HepG2 (cell line): Measurements from ENCODE around the gene IL13. TPM values are rescaled to one million over a fixed set of nuclear protein-coding genes. Genes with fewer than 3 reads are reported as not detected.

Source experiments
- ARNTL ChIP-seq: sonication (generic); formaldehyde crosslinking; IDR thresholded peaks from 2 replicates; pipeline ENCODE4 v1.4.0; 2020; ENCODE audit warnings: mild to moderate bottlenecking, missing genetic modification reagents
- BCL3 ChIP-seq: sonication (generic); formaldehyde crosslinking; IDR thresholded peaks from 2 replicates; pipeline ENCODE4 v1.5.1; 2020; ENCODE audit warnings: mild to moderate bottlenecking, missing genetic modification reagents, moderate library complexity
- FUBP1 ChIP-seq: sonication (generic); formaldehyde crosslinking; IDR thresholded peaks from 2 replicates; pipeline ENCODE4 v1.5.1; 2020; ENCODE audit warnings: missing genetic modification reagents, mild to moderate bottlenecking, borderline replicate concordance
- HMGA1 ChIP-seq: sonication (generic); formaldehyde crosslinking; conservative IDR thresholded peaks from 2 replicates; pipeline ENCODE4 v1.4.0; 2020; ENCODE audit warnings: missing genetic modification reagents
- MTA3 ChIP-seq: sonication (generic); formaldehyde crosslinking; IDR thresholded peaks from 2 replicates; pipeline ENCODE4 v1.4.0; 2020; ENCODE audit warnings: missing genetic modification reagents
- REST ChIP-seq, 2 experiments: IDR thresholded peaks; 2 replicates each; pipeline ENCODE4 v1.6.1; 2011 to 2012; ENCODE audit warnings: low read length in 2 of 2, borderline replicate concordance in 1 of 2, low read depth in 1 of 2, mild to moderate bottlenecking in 1 of 2, moderate library complexity in 1 of 2
- SMC3 ChIP-seq: IDR thresholded peaks from 2 replicates; pipeline ENCODE4 v1.6.1; 2011; ENCODE audit warnings: low read length, improper control_type of control experiment
- ZNF234 ChIP-seq: sonication (generic); formaldehyde crosslinking; conservative IDR thresholded peaks from 2 replicates; pipeline ENCODE4 v1.5.1; 2020; ENCODE audit warnings: mild to moderate bottlenecking, missing genetic modification reagents
- ZNF382 ChIP-seq: sonication (generic); formaldehyde crosslinking; IDR thresholded peaks from 2 replicates; pipeline ENCODE4 v1.5.0; 2020; ENCODE audit warnings: missing genetic modification reagents, mild to moderate bottlenecking, borderline replicate concordance
- ZNF430 ChIP-seq: sonication (generic); formaldehyde crosslinking; IDR thresholded peaks from 2 replicates; pipeline ENCODE4 v1.9.0; 2021; ENCODE audit warnings: mild to moderate bottlenecking, missing genetic modification reagents
- ZNF75D ChIP-seq: sonication (generic); formaldehyde crosslinking; IDR thresholded peaks from 2 replicates; pipeline ENCODE4 v1.8.1; 2023; ENCODE audit warnings: missing genetic modification reagents, mild to moderate bottlenecking, borderline replicate concordance
- ZNF768 ChIP-seq: sonication (generic); formaldehyde crosslinking; IDR thresholded peaks from 2 replicates; pipeline ENCODE4 v1.4.0; 2020; ENCODE audit warnings: missing genetic modification reagents
- polyA plus RNA-seq, 8 experiments: library from polyadenylated mRNA; depleted of rRNA in 3 of 8; stranded (reverse) in 7 of 8; unstranded in 1 of 8; fragments of >200 nt; fragmentation: Illumina TruSeq in 4 of 8; extraction: Trizol in 4 of 8; gene quantifications; 2 replicates each; pipeline versions ENCODE4 v1.2.1 to v1.2.3, GENCODE V29; 2011 to 2016; ENCODE audit warnings: low read depth in 4 of 8, missing spikeins in 1 of 8, mixed read lengths in 1 of 8; ENCODE audit not compliant: insufficient read depth in 1 of 8
- total RNA-seq, 5 experiments: library from RNA; depleted of rRNA; stranded (reverse); fragments of >200 nt; fragmentation: Illumina TruSeq; extraction: Trizol; gene quantifications; 2 replicates each; pipeline ENCODE4 v1.2.3, GENCODE V29; 2016; ENCODE audit warnings: low read depth in 1 of 5

The IL13 gene
- total and polyA plus RNA-seq, 2 of the 13 experiments (the other 11 are each of a cell fraction or from before 2014, with no cell fraction given): 0.05 TPM; not detected in 1

GRCh38 chr5:132681476-132681831 lies 23.5 kb downstream of the IL13 start (continued):
- no peak for TF ChIP-seq ZNF382 (CRISPR knock-in tag)
- TF ChIP-seq ZNF75D (CRISPR knock-in tag): no peak
- no peak for TF ChIP-seq FUBP1 (CRISPR knock-in tag)
- no peak for TF ChIP-seq ZNF768 (CRISPR knock-in tag)
- no peak for TF ChIP-seq BCL3 (CRISPR knock-in tag)
- no peak for TF ChIP-seq REST (IDR thresholded peaks at IDR 0.05; ENCODE audit: borderline replicate concordance in 1 of 2, low read depth in 1 of 2, low read length in 2 of 2)
- TF ChIP-seq ZNF430 (CRISPR knock-in tag): no peak
- TF ChIP-seq MTA3 (CRISPR knock-in tag): no peak
- TF ChIP-seq HMGA1 (CRISPR knock-in tag): no peak
- no peak for TF ChIP-seq ARNTL (CRISPR knock-in tag)
- no peak for TF ChIP-seq SMC3
- TF ChIP-seq ZNF234 (CRISPR knock-in tag): no peak
